Gastrocnemius medialis (tissue), 4 donors: Measurements from ENCODE around the gene CSF3R. TPM values are rescaled to one million over a fixed set of nuclear protein-coding genes. Genes with fewer than 3 reads are reported as not detected.

ENCODE experiments used
- ATAC-seq, 2 donors: fragments of 150-250 bp; one replicate each; pipeline ENCODE4 v1.9.1; 2016
- DNase-seq, 2 donors: peaks; one replicate each; pipeline ENCODE4 v3.0.0-alpha.2; 2019
- H3K27ac ChIP-seq, 4 donors: fragments of 200-600 bp; sonication (generic); 1 replicate in 1 of 4; 2 replicates in 3 of 4; pipeline ENCODE4 v1.5.1; 2016 to 2018; ENCODE audit warnings: mild to moderate bottlenecking in 2 of 4, moderate library complexity in 1 of 4
- H3K27me3 ChIP-seq, 3 donors: fragments of 200-600 bp; sonication (generic) in 2 of 3; 1 replicate in 1 of 3; 2 replicates in 2 of 3; pipeline versions ENCODE4 v1.5.1 to v1.6.0; 2016 to 2019; ENCODE audit warnings: mild to moderate bottlenecking in 1 of 3, moderate library complexity in 1 of 3
- H3K36me3 ChIP-seq, 2 donors: fragments of 200-600 bp; sonication (generic) in 1 of 2; one replicate each; pipeline ENCODE4 v1.5.1; 2017 to 2018
- H3K4me1 ChIP-seq, 2 donors: fragments of 200-600 bp; sonication (generic) in 1 of 2; one replicate each; pipeline ENCODE4 v1.5.1; 2016 to 2017; ENCODE audit warnings: mild to moderate bottlenecking in 2 of 2
- H3K4me3 ChIP-seq, 4 donors: fragments of 200-600 bp; sonication (generic) in 3 of 4; 1 replicate in 1 of 4; 2 replicates in 3 of 4; pipeline ENCODE4 v1.5.1; 2016 to 2019; ENCODE audit warnings: mild to moderate bottlenecking in 2 of 4
- H3K9me3 ChIP-seq, 3 donors: fragments of 200-600 bp; sonication (generic) in 2 of 3; 1 replicate in 1 of 3; 2 replicates in 2 of 3; pipeline ENCODE4 v1.5.1; 2016 to 2019
- POLR2A ChIP-seq, 2 donors: fragments of 450-650 bp; IDR thresholded peaks; one replicate each; pipeline ENCODE4 v1.6.1; 2017; ENCODE audit warnings: antibody characterized with exemption in 2 of 2, mild to moderate bottlenecking in 2 of 2, moderate library complexity in 2 of 2
- in situ Hi-C, 4 donors: fragments of 200-750 bp; cut with MboI; loops; one replicate each; pipeline versions ENCODE4 v1.15.0 to v1.8.0; 2017; ENCODE audit warnings: low sequenced_read_pairs in 4 of 4
- intact Hi-C: fragments of 100-400 bp; cut with DNase I; formaldehyde crosslinking; loops from one replicate; pipeline ENCODE4 v1.15.1; 2023; ENCODE audit warnings: low total_unique reads
- total RNA-seq, 4 donors: library from RNA; depleted of rRNA; stranded (reverse); fragments of >200 nt; gene quantifications; one replicate each; pipeline versions ENCODE4 v1.1.0 to v1.2.3, GENCODE V29; 2016
- TF ChIP-seq, protein P1 (sequence below), 5 experiments: fragments of 450-650 bp in 3 of 5; fragments of 200-600 bp in 2 of 5; sonication (generic) in 2 of 5; IDR thresholded peaks in 4 of 5; conservative IDR thresholded peaks in 1 of 5; 1 replicate in 4 of 5; 2 replicates in 1 of 5; pipeline ENCODE4 v1.5.1; 2016 to 2019; ENCODE audit warnings: antibody characterized with exemption in 5 of 5, mild to moderate bottlenecking in 3 of 5, moderate library complexity in 3 of 5

CSF3R gene
- total RNA-seq, 4 donors from 2014 or later: 0.29 to 6.4 (median 3.9) TPM

GRCh38 chr1:36443297-36443696, 39.4 kb downstream of the CSF3R start:
- in situ Hi-C loops: no loop called here
- ATAC-seq: no peak
- TF ChIP-seq, protein P1, sequence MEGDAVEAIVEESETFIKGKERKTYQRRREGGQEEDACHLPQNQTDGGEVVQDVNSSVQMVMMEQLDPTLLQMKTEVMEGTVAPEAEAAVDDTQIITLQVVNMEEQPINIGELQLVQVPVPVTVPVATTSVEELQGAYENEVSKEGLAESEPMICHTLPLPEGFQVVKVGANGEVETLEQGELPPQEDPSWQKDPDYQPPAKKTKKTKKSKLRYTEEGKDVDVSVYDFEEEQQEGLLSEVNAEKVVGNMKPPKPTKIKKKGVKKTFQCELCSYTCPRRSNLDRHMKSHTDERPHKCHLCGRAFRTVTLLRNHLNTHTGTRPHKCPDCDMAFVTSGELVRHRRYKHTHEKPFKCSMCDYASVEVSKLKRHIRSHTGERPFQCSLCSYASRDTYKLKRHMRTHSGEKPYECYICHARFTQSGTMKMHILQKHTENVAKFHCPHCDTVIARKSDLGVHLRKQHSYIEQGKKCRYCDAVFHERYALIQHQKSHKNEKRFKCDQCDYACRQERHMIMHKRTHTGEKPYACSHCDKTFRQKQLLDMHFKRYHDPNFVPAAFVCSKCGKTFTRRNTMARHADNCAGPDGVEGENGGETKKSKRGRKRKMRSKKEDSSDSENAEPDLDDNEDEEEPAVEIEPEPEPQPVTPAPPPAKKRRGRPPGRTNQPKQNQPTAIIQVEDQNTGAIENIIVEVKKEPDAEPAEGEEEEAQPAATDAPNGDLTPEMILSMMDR (IDR thresholded peaks at IDR 0.05 in 4 of 5, conservative IDR thresholded peaks at IDR 0.05 in 1 of 5): no peak
- TF ChIP-seq POLR2A (IDR thresholded peaks at IDR 0.05): no peak

GRCh38 chr1:36442337-36442736, 40.4 kb downstream of the CSF3R start:
- H3K4me1 ChIP-seq: no peaks in the 10 kb centered on the region
- H3K9me3 ChIP-seq: no peaks in the 10 kb centered on the region
- no peak for ATAC-seq
- H3K27ac ChIP-seq: no peak overlapping the region
- H3K4me3 ChIP-seq: no peak overlapping the region
- no peaks in the 10 kb centered on the region for H3K36me3 ChIP-seq
- H3K27me3 ChIP-seq: no peaks in the 10 kb centered on the region
- TF ChIP-seq, protein P1 (IDR thresholded peaks at IDR 0.05 in 4 of 5, conservative IDR thresholded peaks at IDR 0.05 in 1 of 5): no peak
- no peak for TF ChIP-seq POLR2A (IDR thresholded peaks at IDR 0.05)
- no peak for DNase-seq
- intact Hi-C loops: no loop called here
- in situ Hi-C loops: no loop called here

More at GRCh38 chr1:36443297-36443696, 39.4 kb downstream of the CSF3R start:
- H3K4me3 ChIP-seq: no peak overlapping the region
- H3K27ac ChIP-seq: no peak overlapping the region
- H3K4me1 ChIP-seq: no peaks in the 10 kb centered on the region
- no peaks in the 10 kb centered on the region for H3K27me3 ChIP-seq
- DNase-seq: no peak
- intact Hi-C loops: no loop called here
- H3K36me3 ChIP-seq: no peaks in the 10 kb centered on the region
- H3K9me3 ChIP-seq: no peaks in the 10 kb centered on the region

- no peak overlapping the region for H3K4me3 ChIP-seq
- no peak for DNase-seq
- intact Hi-C loops: no loop called here
These were observed 42.1 kb downstream of the CSF3R start for GRCh38 chr1:36440646-36441045.

GRCh38 chr1:36440044-36440443, 42.7 kb downstream of the CSF3R start:
- intact Hi-C loops: no loop called here
- TF ChIP-seq, protein P1 (IDR thresholded peaks at IDR 0.05 in 4 of 5, conservative IDR thresholded peaks at IDR 0.05 in 1 of 5): no peak
- TF ChIP-seq POLR2A (IDR thresholded peaks at IDR 0.05): no peak
- in situ Hi-C loops: no loop called here
- ATAC-seq (no peak), DNase-seq (no peak)
- Histone ChIP-seq H3K27ac (no peak overlapping the region), H3K36me3 (no peaks in the 10 kb centered on the region), H3K27me3 (no peaks in the 10 kb centered on the region), H3K4me1 (no peaks in the 10 kb centered on the region), H3K9me3 (no peaks in the 10 kb centered on the region), H3K4me3 (no peak overlapping the region)

More at GRCh38 chr1:36440646-36441045, 42.1 kb downstream of the CSF3R start:
- Histone ChIP-seq H3K27ac (no peak overlapping the region), H3K9me3 (no peaks in the 10 kb centered on the region), H3K36me3 (no peaks in the 10 kb centered on the region), H3K4me1 (no peaks in the 10 kb centered on the region), H3K27me3 (no peaks in the 10 kb centered on the region)
- in situ Hi-C loops: no loop called here
- ATAC-seq: no peak
- no peak for TF ChIP-seq POLR2A (IDR thresholded peaks at IDR 0.05)
- TF ChIP-seq, protein P1 (IDR thresholded peaks at IDR 0.05 in 4 of 5, conservative IDR thresholded peaks at IDR 0.05 in 1 of 5): no peak

GRCh38 chr1:36438715-36439114, 44.0 kb downstream of the CSF3R start:
- no peaks in the 10 kb centered on the region for H3K27me3 ChIP-seq
- in situ Hi-C loops: no loop called here
- H3K4me1 ChIP-seq: no peaks in the 10 kb centered on the region
- ATAC-seq (no peak), DNase-seq (no peak)
- H3K27ac ChIP-seq: no peak overlapping the region
- TF ChIP-seq POLR2A (IDR thresholded peaks at IDR 0.05): no peak
- TF ChIP-seq, protein P1 (IDR thresholded peaks at IDR 0.05 in 4 of 5, conservative IDR thresholded peaks at IDR 0.05 in 1 of 5): no peak
- H3K4me3 ChIP-seq: no peak overlapping the region
- H3K36me3 ChIP-seq: no peaks in the 10 kb centered on the region
- intact Hi-C loops: no loop called here
- no peaks in the 10 kb centered on the region for H3K9me3 ChIP-seq
